HG02610 (cell line): Measurements from ENCODE around the gene PTPRN.

Experiments
- ATAC-seq: cut with Tn5 transposase; IDR thresholded peaks from one replicate; pipeline ENCODE4 v1.9.1; 2021; ENCODE audit warnings: mild to moderate bottlenecking, moderate library complexity; ENCODE audit not compliant: unreplicated experiment

The PTPRN gene

GRCh38 chr2:219246559-219246958 is 62.6 kb downstream of the PTPRN start:
- ATAC-seq, result no peak

- ATAC-seq, result no peak
Observed at GRCh38 chr2:219245899-219246230, 63.3 kb downstream of the PTPRN start.

GRCh38 chr2:219245148-219245898 is 63.9 kb downstream of the PTPRN start, which contains the start of the genes GLB1L and STK16:
Gene GLB1L (minus strand): TSS chr2:219245444. CDS start chr2:219243573, 1,871 bp downstream.
Gene STK16 (plus strand): TSS chr2:219245479. CDS start chr2:219246000, 521 bp downstream.
- ATAC-seq, result peak; percentile 78

GRCh38 chr2:219244789-219245147 is 64.4 kb downstream of the PTPRN start:
- ATAC-seq, result no peak

- ATAC-seq, result no peak
Observed at GRCh38 chr2:219243291-219243761, 65.9 kb downstream of the PTPRN start.
